ENCODE data around the gene INPP5D. TPM values are rescaled to one million over a fixed set of nuclear protein-coding genes. Genes with fewer than 3 reads are reported as not detected.

The INPP5D gene
- total and polyA plus RNA-seq, 2 of the 13 experiments (the other 11 are each of a cell fraction or from before 2014, with no cell fraction given) = 16.7 to 18.0 TPM

DNA sequence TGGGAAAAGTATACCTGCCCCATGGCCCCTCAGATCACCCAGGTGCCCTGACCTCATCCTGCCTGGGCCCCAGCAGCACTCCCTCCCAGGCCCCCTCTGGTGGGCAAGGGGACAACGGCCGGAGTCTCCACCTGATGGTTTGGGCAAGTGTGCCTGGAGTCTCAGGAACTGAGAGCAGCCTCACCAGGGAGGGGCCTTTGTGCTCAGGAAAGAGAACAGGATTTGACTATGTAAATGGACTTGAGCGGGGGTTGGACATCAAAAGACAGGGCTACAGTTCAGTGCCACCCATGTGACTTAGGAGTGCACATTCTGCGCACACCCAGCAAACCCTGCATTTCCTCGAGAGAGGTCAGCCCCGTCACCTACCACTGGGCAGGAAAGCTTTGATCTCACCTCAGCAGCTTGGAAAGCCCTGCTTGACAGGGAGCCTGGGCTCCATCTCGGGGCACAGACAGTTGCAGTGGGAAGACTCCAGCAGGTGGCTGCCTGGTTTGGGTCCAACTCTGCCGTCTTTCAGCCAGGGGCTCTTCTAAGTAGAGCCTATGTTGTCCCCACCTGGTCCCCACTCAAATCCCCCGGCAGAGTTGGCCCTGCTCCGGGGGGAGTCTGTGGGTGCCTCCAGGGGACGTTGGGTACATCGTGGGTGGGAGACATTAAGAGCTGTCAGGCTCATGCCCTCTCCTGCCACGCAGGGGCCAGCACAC, 3.3 kb downstream of the INPP5D start (continued):
- TF ChIP-seq, protein P1, sequence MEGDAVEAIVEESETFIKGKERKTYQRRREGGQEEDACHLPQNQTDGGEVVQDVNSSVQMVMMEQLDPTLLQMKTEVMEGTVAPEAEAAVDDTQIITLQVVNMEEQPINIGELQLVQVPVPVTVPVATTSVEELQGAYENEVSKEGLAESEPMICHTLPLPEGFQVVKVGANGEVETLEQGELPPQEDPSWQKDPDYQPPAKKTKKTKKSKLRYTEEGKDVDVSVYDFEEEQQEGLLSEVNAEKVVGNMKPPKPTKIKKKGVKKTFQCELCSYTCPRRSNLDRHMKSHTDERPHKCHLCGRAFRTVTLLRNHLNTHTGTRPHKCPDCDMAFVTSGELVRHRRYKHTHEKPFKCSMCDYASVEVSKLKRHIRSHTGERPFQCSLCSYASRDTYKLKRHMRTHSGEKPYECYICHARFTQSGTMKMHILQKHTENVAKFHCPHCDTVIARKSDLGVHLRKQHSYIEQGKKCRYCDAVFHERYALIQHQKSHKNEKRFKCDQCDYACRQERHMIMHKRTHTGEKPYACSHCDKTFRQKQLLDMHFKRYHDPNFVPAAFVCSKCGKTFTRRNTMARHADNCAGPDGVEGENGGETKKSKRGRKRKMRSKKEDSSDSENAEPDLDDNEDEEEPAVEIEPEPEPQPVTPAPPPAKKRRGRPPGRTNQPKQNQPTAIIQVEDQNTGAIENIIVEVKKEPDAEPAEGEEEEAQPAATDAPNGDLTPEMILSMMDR (CRISPR knock-in tag; IDR thresholded peaks at IDR 0.05) = peak; percentile 81
- TF ChIP-seq, protein P2, sequence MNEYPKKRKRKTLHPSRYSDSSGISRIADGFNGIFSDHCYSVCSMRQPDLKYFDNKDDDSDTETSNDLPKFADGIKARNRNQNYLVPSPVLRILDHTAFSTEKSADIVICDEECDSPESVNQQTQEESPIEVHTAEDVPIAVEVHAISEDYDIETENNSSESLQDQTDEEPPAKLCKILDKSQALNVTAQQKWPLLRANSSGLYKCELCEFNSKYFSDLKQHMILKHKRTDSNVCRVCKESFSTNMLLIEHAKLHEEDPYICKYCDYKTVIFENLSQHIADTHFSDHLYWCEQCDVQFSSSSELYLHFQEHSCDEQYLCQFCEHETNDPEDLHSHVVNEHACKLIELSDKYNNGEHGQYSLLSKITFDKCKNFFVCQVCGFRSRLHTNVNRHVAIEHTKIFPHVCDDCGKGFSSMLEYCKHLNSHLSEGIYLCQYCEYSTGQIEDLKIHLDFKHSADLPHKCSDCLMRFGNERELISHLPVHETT (CRISPR knock-in tag; conservative IDR thresholded peaks at IDR 0.05) = peak; percentile 60; the same call in 1 of the 2 replicates
- TF ChIP-seq, protein P3, sequence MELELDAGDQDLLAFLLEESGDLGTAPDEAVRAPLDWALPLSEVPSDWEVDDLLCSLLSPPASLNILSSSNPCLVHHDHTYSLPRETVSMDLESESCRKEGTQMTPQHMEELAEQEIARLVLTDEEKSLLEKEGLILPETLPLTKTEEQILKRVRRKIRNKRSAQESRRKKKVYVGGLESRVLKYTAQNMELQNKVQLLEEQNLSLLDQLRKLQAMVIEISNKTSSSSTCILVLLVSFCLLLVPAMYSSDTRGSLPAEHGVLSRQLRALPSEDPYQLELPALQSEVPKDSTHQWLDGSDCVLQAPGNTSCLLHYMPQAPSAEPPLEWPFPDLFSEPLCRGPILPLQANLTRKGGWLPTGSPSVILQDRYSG (CRISPR knock-in tag; IDR thresholded peaks at IDR 0.05) = no peak
- TF ChIP-seq EHMT2 (IDR thresholded peaks at IDR 0.05; ENCODE audit: borderline replicate concordance, low read depth, low read length) = peak; percentile 69; the same call in 1 of the 2 replicates
- peak; percentile 94 for TF ChIP-seq ZNF331 (CRISPR knock-in tag; IDR thresholded peaks at IDR 0.05)
- TF ChIP-seq, protein P4, sequence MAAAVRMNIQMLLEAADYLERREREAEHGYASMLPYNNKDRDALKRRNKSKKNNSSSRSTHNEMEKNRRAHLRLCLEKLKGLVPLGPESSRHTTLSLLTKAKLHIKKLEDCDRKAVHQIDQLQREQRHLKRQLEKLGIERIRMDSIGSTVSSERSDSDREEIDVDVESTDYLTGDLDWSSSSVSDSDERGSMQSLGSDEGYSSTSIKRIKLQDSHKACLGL (CRISPR knock-in tag; IDR thresholded peaks at IDR 0.05) = 0 out of 2 replicates have a peak, but pooled peaks have one; percentile 39
- TF ChIP-seq NFIC (IDR thresholded peaks at IDR 0.05; ENCODE audit: low read length) = peak; percentile 54
- TF ChIP-seq ZNF674 (CRISPR knock-in tag; IDR thresholded peaks at IDR 0.05; ENCODE audit: low read depth) = peak; percentile 55; the same call in 1 of the 2 replicates
- no peak for TF ChIP-seq MLLT10 (CRISPR knock-in tag; IDR thresholded peaks at IDR 0.05)
- TF ChIP-seq, protein P5, sequence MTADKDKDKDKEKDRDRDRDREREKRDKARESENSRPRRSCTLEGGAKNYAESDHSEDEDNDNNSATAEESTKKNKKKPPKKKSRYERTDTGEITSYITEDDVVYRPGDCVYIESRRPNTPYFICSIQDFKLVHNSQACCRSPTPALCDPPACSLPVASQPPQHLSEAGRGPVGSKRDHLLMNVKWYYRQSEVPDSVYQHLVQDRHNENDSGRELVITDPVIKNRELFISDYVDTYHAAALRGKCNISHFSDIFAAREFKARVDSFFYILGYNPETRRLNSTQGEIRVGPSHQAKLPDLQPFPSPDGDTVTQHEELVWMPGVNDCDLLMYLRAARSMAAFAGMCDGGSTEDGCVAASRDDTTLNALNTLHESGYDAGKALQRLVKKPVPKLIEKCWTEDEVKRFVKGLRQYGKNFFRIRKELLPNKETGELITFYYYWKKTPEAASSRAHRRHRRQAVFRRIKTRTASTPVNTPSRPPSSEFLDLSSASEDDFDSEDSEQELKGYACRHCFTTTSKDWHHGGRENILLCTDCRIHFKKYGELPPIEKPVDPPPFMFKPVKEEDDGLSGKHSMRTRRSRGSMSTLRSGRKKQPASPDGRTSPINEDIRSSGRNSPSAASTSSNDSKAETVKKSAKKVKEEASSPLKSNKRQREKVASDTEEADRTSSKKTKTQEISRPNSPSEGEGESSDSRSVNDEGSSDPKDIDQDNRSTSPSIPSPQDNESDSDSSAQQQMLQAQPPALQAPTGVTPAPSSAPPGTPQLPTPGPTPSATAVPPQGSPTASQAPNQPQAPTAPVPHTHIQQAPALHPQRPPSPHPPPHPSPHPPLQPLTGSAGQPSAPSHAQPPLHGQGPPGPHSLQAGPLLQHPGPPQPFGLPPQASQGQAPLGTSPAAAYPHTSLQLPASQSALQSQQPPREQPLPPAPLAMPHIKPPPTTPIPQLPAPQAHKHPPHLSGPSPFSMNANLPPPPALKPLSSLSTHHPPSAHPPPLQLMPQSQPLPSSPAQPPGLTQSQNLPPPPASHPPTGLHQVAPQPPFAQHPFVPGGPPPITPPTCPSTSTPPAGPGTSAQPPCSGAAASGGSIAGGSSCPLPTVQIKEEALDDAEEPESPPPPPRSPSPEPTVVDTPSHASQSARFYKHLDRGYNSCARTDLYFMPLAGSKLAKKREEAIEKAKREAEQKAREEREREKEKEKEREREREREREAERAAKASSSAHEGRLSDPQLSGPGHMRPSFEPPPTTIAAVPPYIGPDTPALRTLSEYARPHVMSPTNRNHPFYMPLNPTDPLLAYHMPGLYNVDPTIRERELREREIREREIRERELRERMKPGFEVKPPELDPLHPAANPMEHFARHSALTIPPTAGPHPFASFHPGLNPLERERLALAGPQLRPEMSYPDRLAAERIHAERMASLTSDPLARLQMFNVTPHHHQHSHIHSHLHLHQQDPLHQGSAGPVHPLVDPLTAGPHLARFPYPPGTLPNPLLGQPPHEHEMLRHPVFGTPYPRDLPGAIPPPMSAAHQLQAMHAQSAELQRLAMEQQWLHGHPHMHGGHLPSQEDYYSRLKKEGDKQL (CRISPR knock-in tag; IDR thresholded peaks at IDR 0.05; ENCODE audit: low read depth) = peak; percentile 85
- TF ChIP-seq PHF8 (CRISPR knock-in tag; IDR thresholded peaks at IDR 0.05) = no peak
- peak; percentile 96 for TF ChIP-seq MED1 (CRISPR knock-in tag; IDR thresholded peaks at IDR 0.05)
- TF ChIP-seq EZH2 (conservative IDR thresholded peaks at IDR 0.05; ENCODE audit: low read depth, low read length) = no peak
- TF ChIP-seq REPIN1 (CRISPR knock-in tag; IDR thresholded peaks at IDR 0.05; ENCODE audit: borderline replicate concordance, low read depth) = peak; percentile 76; the same call in 1 of the 2 replicates
- TF ChIP-seq ZNF891 (CRISPR knock-in tag; IDR thresholded peaks at IDR 0.05) = 0 out of 2 replicates have a peak, but pooled peaks have one; percentile 39
- no peak for TF ChIP-seq ZNF660 (CRISPR knock-in tag; IDR thresholded peaks at IDR 0.05; ENCODE audit: borderline replicate concordance, low read depth)
- peak; percentile 75; the same call in 1 of the 2 replicates for TF ChIP-seq ZNF224 (CRISPR knock-in tag; IDR thresholded peaks at IDR 0.05)
- TF ChIP-seq FOXC1 (CRISPR knock-in tag; IDR thresholded peaks at IDR 0.05; ENCODE audit: borderline replicate concordance) = no peak
